M059J (cell line): Measurements from ENCODE around the gene RANBP17. TPM values are rescaled to one million over a fixed set of nuclear protein-coding genes. Genes with fewer than 3 reads are reported as not detected.
"Not testable (repeated sequence)": the region's sequence is repeated elsewhere in the genome, so short reads cannot be mapped to it uniquely, and the experiment has no call there.

Experiments used
- DNase-seq: peaks from one replicate; pipeline ENCODE4 v3.0.0-alpha.2; 2012; ENCODE audit warnings: low read depth
- total RNA-seq: library from RNA; depleted of rRNA; stranded (reverse); fragments of >200 nt; shearing (Covaris generic); gene quantifications from 2 replicates; pipeline ENCODE4 v1.2.3, GENCODE V29; 2014

Gene RANBP17
- total RNA-seq, 1 experiment from 2014 or later: not detected

GRCh38 chr5:171155621-171156020 is 293.8 kb downstream of the RANBP17 start:
- no peak for DNase-seq

GRCh38 chr5:171157276-171157675 is 295.5 kb downstream of the RANBP17 start:
- no peak for DNase-seq

GRCh38 chr5:171157775-171158174 is 296.0 kb downstream of the RANBP17 start:
- DNase-seq: no peak

- DNase-seq: no peak
Observed at GRCh38 chr5:171158581-171158980, 296.8 kb downstream of the RANBP17 start.

GRCh38 chr5:171162165-171162564 is 300.3 kb downstream of the RANBP17 start:
- DNase-seq: no peak

GRCh38 chr5:171162596-171162995 is 300.8 kb downstream of the RANBP17 start:
- peak; percentile 6 for DNase-seq

- DNase-seq: no peak
Observed at GRCh38 chr5:171166766-171167165, 304.9 kb downstream of the RANBP17 start.

- DNase-seq: no peak
Observed at GRCh38 chr5:171168171-171168570, 306.4 kb downstream of the RANBP17 start.

- DNase-seq: not testable (repeated sequence)
Observed at GRCh38 chr5:171174960-171175359, 313.1 kb downstream of the RANBP17 start.

GRCh38 chr5:171175746-171176145 is 313.9 kb downstream of the RANBP17 start:
- no peak for DNase-seq

- DNase-seq: not testable (repeated sequence)
Observed at GRCh38 chr5:171178190-171178589, 316.4 kb downstream of the RANBP17 start.

- DNase-seq: no peak
Observed at GRCh38 chr5:171188016-171188415, 326.2 kb downstream of the RANBP17 start.

- no peak for DNase-seq
Observed at GRCh38 chr5:171189442-171189841, 327.6 kb downstream of the RANBP17 start.

- DNase-seq: no peak
Observed at GRCh38 chr5:171192111-171192510, 330.3 kb downstream of the RANBP17 start.

- no peak for DNase-seq
Observed at GRCh38 chr5:171201310-171201709, 339.5 kb downstream of the RANBP17 start.

- DNase-seq: no peak
Observed at GRCh38 chr5:171205375-171205774, 343.6 kb downstream of the RANBP17 start.

GRCh38 chr5:171207256-171207847 is 345.5 kb downstream of the RANBP17 start:
- peak; percentile 34 for DNase-seq

- DNase-seq: no peak
Observed at GRCh38 chr5:171221916-171222315, 360.1 kb downstream of the RANBP17 start.

GRCh38 chr5:171223927-171224326 is 362.1 kb downstream of the RANBP17 start:
- DNase-seq: no peak

- no peak for DNase-seq
Observed at GRCh38 chr5:171226096-171226754, 364.4 kb downstream of the RANBP17 start.

GRCh38 chr5:171226864-171227263 is 365.0 kb downstream of the RANBP17 start:
- DNase-seq: no peak

- no peak for DNase-seq
Observed at GRCh38 chr5:171236651-171237050, 374.8 kb downstream of the RANBP17 start.

- DNase-seq: no peak
Observed at GRCh38 chr5:171242521-171242920, 380.7 kb downstream of the RANBP17 start.

GRCh38 chr5:171246231-171246630 is 384.4 kb downstream of the RANBP17 start:
- DNase-seq: no peak
